ENCODE data around the gene ENTPD6.
"Not testable (repeated sequence)": the region's sequence is repeated elsewhere in the genome, so short reads cannot be mapped to it uniquely, and the experiment has no call there.

ENTPD6 gene

GRCh38 chr20:25225642-25226432 is 30.3 kb downstream of the ENTPD6 start:
- no peak for DNase-seq

- no peak for DNase-seq
Observed at GRCh38 chr20:25226433-25227316, 31.2 kb downstream of the ENTPD6 start.

- DNase-seq, result no peak
Observed at GRCh38 chr20:25227317-25227831, 31.9 kb downstream of the ENTPD6 start.

- DNase-seq, result no peak
Observed at GRCh38 chr20:25229486-25230165, 34.1 kb downstream of the ENTPD6 start.

GRCh38 chr20:25230166-25230831 is 34.8 kb downstream of the ENTPD6 start:
- DNase-seq, result no peak

- no peak for DNase-seq
Observed at GRCh38 chr20:25233016-25233772, 37.7 kb downstream of the ENTPD6 start.

- not testable (repeated sequence) for DNase-seq
Observed at GRCh38 chr20:25234009-25234849, 38.7 kb downstream of the ENTPD6 start.

- no peak for DNase-seq
Observed at GRCh38 chr20:25236450-25237304, 41.2 kb downstream of the ENTPD6 start.

GRCh38 chr20:25237610-25238318 is 42.3 kb downstream of the ENTPD6 start:
- peak; percentile 78 for DNase-seq

- DNase-seq, result no peak
Observed at GRCh38 chr20:25238319-25239037, 43.0 kb downstream of the ENTPD6 start.

- DNase-seq, result no peak
Observed at GRCh38 chr20:25239387-25240370, 44.2 kb downstream of the ENTPD6 start.

- not testable (repeated sequence) for DNase-seq
Observed at GRCh38 chr20:25240851-25241658, 45.5 kb downstream of the ENTPD6 start.

- not testable (repeated sequence) for DNase-seq
Observed at GRCh38 chr20:25241659-25241955, 46.1 kb downstream of the ENTPD6 start.

- no peak for DNase-seq
Observed at GRCh38 chr20:25242231-25242630, 46.7 kb downstream of the ENTPD6 start.

- no peak for DNase-seq
Observed at GRCh38 chr20:25243416-25243979, 48.0 kb downstream of the ENTPD6 start.

GRCh38 chr20:25244976-25245375 is 49.5 kb downstream of the ENTPD6 start:
- no peak for DNase-seq
